Measurements from ENCODE around the gene CD59. TPM values are rescaled to one million over a fixed set of nuclear protein-coding genes. Genes with fewer than 3 reads are reported as not detected.

Gene CD59
- total RNA-seq, 1 donor from 2014 or later, result 468 TPM

DNA sequence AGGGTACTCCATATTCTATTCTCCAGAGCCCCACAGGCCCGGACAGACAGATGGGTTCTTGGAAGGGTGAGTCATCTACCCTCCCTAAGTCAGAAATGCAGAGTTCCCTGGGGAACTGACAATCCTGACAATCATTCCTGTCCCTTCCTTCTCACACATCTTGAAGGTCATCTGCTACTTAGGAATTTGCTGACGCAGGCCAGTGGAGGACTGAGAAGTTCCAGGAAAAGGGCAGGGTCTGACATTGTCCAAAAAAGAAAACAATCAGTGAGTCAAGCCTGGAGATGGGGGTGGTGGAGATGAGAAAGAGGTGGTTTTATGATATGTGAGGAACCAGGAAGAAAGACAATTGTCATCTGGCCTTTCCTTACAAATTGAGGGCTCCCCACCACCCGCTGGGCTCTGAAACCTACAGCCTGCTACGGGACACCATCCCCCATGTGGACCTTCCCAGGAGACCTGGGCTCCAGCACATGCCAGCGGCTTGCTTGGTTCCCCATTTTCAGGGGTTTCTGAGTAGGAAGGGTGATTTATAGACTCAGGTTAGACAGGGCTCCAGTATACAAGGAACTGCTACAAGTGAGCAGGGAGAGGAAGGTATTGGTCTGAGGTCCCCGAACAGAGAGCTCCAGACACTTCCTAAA is 12.9 kb downstream of the CD59 start:
- no peak for TF ChIP-seq CTCF (IDR thresholded peaks at IDR 0.05; ENCODE audit: insufficient read depth, low read length, poor library complexity, severe bottlenecking)
- peak; percentile 80 for DNase-seq (ENCODE audit: low read depth)
- no peak overlapping the region for H3K4me3 ChIP-seq (ENCODE audit: low read depth, low read length)
- peaks cover 3% of the 10 kb centered on the region for H3K36me3 ChIP-seq (ENCODE audit: control insufficient read depth, insufficient read depth, low read length)
- H3K27me3 ChIP-seq (ENCODE audit: control insufficient read depth, insufficient read depth, low read length), result no peaks in the 10 kb centered on the region

DNA sequence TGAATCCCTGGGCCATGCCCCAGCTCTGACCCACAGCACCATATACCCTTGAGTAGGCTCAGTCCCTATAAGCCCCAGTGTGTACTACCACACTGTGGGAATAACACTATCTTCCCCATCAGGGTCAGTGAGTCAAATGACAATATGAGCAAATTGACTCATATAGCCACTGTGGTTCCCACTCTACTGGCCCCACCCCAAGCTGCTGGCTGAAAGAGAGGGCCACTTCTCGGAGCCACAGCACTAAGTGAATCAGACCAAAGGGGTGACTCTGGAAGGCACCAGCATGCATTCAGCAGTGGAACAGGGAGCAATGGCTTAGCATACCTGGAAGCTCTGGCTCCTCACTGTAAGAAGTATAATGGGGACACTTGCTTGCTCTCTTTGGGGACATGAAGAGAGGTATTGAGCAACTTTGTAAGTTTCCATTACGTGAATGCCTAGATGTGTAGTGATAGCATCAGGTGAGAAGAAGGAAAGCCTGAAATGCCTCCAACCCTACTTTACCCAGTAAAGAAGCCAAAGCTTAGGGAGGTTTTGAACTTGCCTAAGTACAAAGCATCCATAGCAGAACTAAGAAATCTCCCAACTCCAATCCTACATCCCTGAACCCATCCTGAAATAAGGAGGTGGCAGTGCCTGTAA is 13.5 kb downstream of the CD59 start:
- Histone ChIP-seq H3K36me3 (ENCODE audit: control insufficient read depth, insufficient read depth, low read length) (peaks cover 3% of the 10 kb centered on the region), H3K4me3 (ENCODE audit: low read depth, low read length) (no peak overlapping the region)

DNA sequence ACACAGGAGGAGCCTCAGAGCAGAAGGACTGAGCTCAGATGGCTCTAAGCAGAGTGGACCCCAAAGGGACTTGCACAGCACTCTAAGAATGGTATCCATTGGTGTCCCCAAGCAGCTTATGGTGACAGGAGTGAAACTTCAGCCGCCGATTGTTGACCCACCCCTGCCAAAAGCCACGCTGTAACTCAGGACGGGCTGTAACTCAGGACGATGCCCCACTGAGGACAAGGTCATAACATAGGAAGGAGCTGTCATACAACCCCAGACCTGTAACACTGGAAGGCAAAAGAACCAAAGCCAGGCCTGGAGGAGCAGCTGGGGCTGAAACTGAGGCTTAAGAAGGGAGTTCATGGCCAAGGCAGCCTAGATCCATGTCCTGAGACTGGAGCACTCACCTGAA is 14.2 kb downstream of the CD59 start:
- no peak for TF ChIP-seq CTCF (IDR thresholded peaks at IDR 0.05; ENCODE audit: insufficient read depth, low read length, poor library complexity, severe bottlenecking)
- H3K27me3 ChIP-seq (ENCODE audit: control insufficient read depth, insufficient read depth, low read length), result no peaks in the 10 kb centered on the region
- H3K36me3 ChIP-seq (ENCODE audit: control insufficient read depth, insufficient read depth, low read length), result peaks cover 3% of the 10 kb centered on the region
- no peak for DNase-seq (ENCODE audit: low read depth)
- H3K4me3 ChIP-seq (ENCODE audit: low read depth, low read length), result no peak overlapping the region

More for the DNA sequence above, 13.5 kb downstream of the CD59 start:
- no peaks in the 10 kb centered on the region for H3K27me3 ChIP-seq (ENCODE audit: control insufficient read depth, insufficient read depth, low read length)
- DNase-seq (ENCODE audit: low read depth), result no peak
- no peak for TF ChIP-seq CTCF (IDR thresholded peaks at IDR 0.05; ENCODE audit: insufficient read depth, low read length, poor library complexity, severe bottlenecking)

DNA sequence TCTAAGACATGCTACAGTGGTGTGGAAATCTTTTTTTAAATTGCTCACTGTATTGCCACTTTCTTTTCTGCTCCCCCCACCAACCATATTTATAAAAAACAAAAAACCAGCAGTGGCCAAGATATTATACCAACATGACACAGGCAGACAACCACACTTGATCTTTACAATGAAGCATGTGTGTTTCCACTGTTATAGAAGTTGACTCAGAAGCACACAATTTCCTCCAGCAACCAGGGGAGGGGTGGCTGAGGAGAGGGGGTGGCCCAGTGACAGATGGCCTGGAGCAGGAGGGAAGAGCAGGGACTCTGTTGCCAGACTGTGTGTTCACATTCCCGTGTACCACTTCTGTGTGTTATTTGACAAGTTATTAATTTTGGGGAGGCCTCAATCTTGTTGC is 14.8 kb downstream of the CD59 start:
- TF ChIP-seq CTCF (IDR thresholded peaks at IDR 0.05; ENCODE audit: insufficient read depth, low read length, poor library complexity, severe bottlenecking), result no peak
- Histone ChIP-seq H3K36me3 (ENCODE audit: control insufficient read depth, insufficient read depth, low read length) (peaks cover 3% of the 10 kb centered on the region), H3K4me3 (ENCODE audit: low read depth, low read length) (no peak overlapping the region), H3K27me3 (ENCODE audit: control insufficient read depth, insufficient read depth, low read length) (no peaks in the 10 kb centered on the region)
- no peak for DNase-seq (ENCODE audit: low read depth)

- H3K27me3 ChIP-seq (ENCODE audit: control insufficient read depth, insufficient read depth, low read length), result no peaks in the 10 kb centered on the region
- H3K4me3 ChIP-seq (ENCODE audit: low read depth, low read length), result no peak overlapping the region
- no peak for TF ChIP-seq CTCF (IDR thresholded peaks at IDR 0.05; ENCODE audit: insufficient read depth, low read length, poor library complexity, severe bottlenecking)
- no peak for DNase-seq (ENCODE audit: low read depth)
- peaks cover 3% of the 10 kb centered on the region for H3K36me3 ChIP-seq (ENCODE audit: control insufficient read depth, insufficient read depth, low read length)
Measured at GRCh38 chr11:33719587-33719986, 16.6 kb downstream of the CD59 start.

GRCh38 chr11:33718440-33718839 is 17.8 kb downstream of the CD59 start:
- TF ChIP-seq CTCF (IDR thresholded peaks at IDR 0.05; ENCODE audit: insufficient read depth, low read length, poor library complexity, severe bottlenecking), result no peak
- no peak overlapping the region for H3K4me3 ChIP-seq (ENCODE audit: low read depth, low read length)
- no peak for DNase-seq (ENCODE audit: low read depth)
- H3K36me3 ChIP-seq (ENCODE audit: control insufficient read depth, insufficient read depth, low read length), result peaks cover 3% of the 10 kb centered on the region
- H3K27me3 ChIP-seq (ENCODE audit: control insufficient read depth, insufficient read depth, low read length), result no peaks in the 10 kb centered on the region

All from kidney epithelial cell (primary cell).